ENCODE data around the gene GRIN2C.

Gene GRIN2C

DNA sequence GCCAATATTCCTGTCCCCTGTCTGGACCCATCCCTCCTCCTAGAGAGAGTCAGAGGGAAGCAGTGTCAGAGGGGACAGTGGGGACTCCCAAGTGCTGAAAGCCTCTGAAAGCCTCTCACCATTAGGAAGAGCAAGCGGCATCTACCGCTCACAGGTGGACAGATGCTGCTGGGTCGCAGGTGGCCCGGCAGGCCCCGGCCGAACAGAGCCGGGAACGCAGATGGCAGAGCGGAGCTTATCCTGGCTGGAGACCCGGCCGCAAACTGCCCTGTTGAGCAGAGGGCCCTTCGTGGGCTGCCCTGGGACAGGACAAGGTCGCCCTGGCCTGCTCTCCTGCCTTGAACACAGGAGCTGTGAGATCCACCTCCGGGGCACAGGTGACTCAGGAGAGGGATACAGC, 60.6 kb downstream of the GRIN2C start:
- peaks cover 24% of the 10 kb centered on the region for H3K36me3 ChIP-seq (ENCODE audit: control insufficient read depth, insufficient read depth, low read length)
- H3K9me3 ChIP-seq (ENCODE audit: control insufficient read depth, insufficient read depth, low read length), result no peaks in the 10 kb centered on the region
- no peaks in the 10 kb centered on the region for H3K4me1 ChIP-seq (ENCODE audit: control insufficient read depth, insufficient read depth, low read length)
- no peaks in the 10 kb centered on the region for H3K27me3 ChIP-seq (ENCODE audit: control insufficient read depth, insufficient read depth, low read length)
- no peak for DNase-seq (ENCODE audit: low read depth, low spot score)
- no peak overlapping the region for H3K27ac ChIP-seq (ENCODE audit: low read length)
- no peak overlapping the region for H3K4me3 ChIP-seq (ENCODE audit: low read length)
- no CpG with 5 or more reads among the region's 14 CpGs for WGBS (ENCODE audit: insufficient coverage, insufficient read length)

DNA sequence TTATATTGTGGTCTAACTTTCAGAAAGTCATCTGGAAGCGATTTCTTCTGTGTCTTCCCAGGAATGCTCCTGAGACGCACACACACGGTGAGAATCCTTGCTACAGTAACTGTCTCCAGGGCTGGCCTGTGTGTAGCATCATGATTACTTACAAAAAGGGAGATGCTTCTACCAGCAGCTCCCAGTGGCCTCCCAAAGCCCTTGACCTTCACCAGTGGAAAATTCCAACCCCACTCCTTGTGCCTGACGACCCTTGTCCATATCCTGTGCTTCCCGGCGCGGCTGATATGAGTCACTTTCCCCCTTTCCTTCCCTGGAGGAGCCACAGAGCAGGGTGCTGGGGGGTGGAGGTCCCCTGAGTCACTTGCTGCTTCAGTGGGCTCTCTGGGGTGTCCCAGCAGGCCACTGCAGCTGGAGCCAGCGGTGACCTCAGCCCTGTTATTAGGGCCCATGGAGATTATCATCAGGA, 61.4 kb downstream of the GRIN2C start:
- no peak for DNase-seq (ENCODE audit: low read depth, low spot score)
- Histone ChIP-seq H3K4me1 (ENCODE audit: control insufficient read depth, insufficient read depth, low read length) (no peaks in the 10 kb centered on the region), H3K9me3 (ENCODE audit: control insufficient read depth, insufficient read depth, low read length) (no peaks in the 10 kb centered on the region), H3K4me3 (ENCODE audit: low read length) (no peak overlapping the region), H3K36me3 (ENCODE audit: control insufficient read depth, insufficient read depth, low read length) (peaks cover 24% of the 10 kb centered on the region), H3K27me3 (ENCODE audit: control insufficient read depth, insufficient read depth, low read length) (no peaks in the 10 kb centered on the region), H3K27ac (ENCODE audit: low read length) (no peak overlapping the region)
- WGBS (ENCODE audit: insufficient coverage, insufficient read length), result no CpG with 5 or more reads among the region's 8 CpGs

- H3K9me3 ChIP-seq (ENCODE audit: control insufficient read depth, insufficient read depth, low read length), result no peaks in the 10 kb centered on the region
- H3K27ac ChIP-seq (ENCODE audit: low read length), result no peak overlapping the region
- no CpG with 5 or more reads among the region's 4 CpGs for WGBS (ENCODE audit: insufficient coverage, insufficient read length)
- DNase-seq (ENCODE audit: low read depth, low spot score), result no peak
- no peaks in the 10 kb centered on the region for H3K4me1 ChIP-seq (ENCODE audit: control insufficient read depth, insufficient read depth, low read length)
- H3K36me3 ChIP-seq (ENCODE audit: control insufficient read depth, insufficient read depth, low read length), result peaks cover 24% of the 10 kb centered on the region
- no peaks in the 10 kb centered on the region for H3K27me3 ChIP-seq (ENCODE audit: control insufficient read depth, insufficient read depth, low read length)
- H3K4me3 ChIP-seq (ENCODE audit: low read length), result no peak overlapping the region
Measured at GRCh38 chr17:74797824-74798223, 61.9 kb downstream of the GRIN2C start.

DNA sequence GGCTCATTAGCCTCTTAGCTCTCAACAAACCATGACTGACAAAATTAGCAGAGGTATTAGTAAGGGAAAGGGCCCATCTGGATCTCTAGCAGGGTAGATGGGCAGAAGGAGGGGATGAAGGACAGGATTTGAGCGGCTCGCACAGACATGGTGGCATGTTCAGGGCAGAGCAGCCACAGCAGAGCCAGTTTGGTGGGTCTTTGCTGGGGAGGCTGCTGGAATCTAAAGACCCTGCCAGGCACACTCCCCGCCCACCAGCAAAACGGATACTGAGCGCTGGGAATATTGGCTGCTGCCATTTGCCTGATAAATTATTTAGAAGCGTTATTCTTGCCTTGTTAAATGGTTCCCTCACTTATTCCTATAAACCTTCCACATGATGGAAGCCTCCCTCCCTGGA, 62.8 kb downstream of the GRIN2C start:
- Histone ChIP-seq H3K27ac (ENCODE audit: low read length) (no peak overlapping the region), H3K4me1 (ENCODE audit: control insufficient read depth, insufficient read depth, low read length) (no peaks in the 10 kb centered on the region), H3K9me3 (ENCODE audit: control insufficient read depth, insufficient read depth, low read length) (no peaks in the 10 kb centered on the region), H3K27me3 (ENCODE audit: control insufficient read depth, insufficient read depth, low read length) (no peaks in the 10 kb centered on the region), H3K4me3 (ENCODE audit: low read length) (no peak overlapping the region), H3K36me3 (ENCODE audit: control insufficient read depth, insufficient read depth, low read length) (peaks cover 27% of the 10 kb centered on the region)
- WGBS (ENCODE audit: insufficient coverage, insufficient read length), result no CpG with 5 or more reads among the region's 6 CpGs
- no peak for DNase-seq (ENCODE audit: low read depth, low spot score)

DNA sequence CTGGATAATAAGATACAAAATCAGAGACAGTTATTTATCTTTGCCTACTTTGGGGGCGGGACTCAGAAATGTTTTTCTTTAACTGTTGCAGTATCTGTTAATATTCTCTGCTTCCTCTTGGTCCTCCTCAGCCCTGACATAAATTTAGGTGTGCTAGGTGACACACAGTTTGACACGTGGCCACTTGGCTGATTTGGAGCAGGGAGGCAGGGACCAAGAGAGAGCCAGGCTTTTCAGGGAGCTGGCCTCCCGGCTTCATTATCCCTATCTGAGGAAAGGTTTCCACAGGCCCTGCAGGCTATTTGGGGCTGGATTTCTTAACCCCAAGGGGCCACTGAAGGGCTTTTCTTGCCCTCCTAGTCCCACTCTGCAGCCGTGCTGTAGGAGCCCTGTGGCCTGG, 63.5 kb downstream of the GRIN2C start:
- no CpG with 5 or more reads among the region's 4 CpGs for WGBS (ENCODE audit: insufficient coverage, insufficient read length)
- Histone ChIP-seq H3K4me1 (ENCODE audit: control insufficient read depth, insufficient read depth, low read length) (no peaks in the 10 kb centered on the region), H3K4me3 (ENCODE audit: low read length) (no peak overlapping the region), H3K36me3 (ENCODE audit: control insufficient read depth, insufficient read depth, low read length) (peaks cover 27% of the 10 kb centered on the region; the same call in 1 of the 2 replicates), H3K27ac (ENCODE audit: low read length) (no peak overlapping the region), H3K9me3 (ENCODE audit: control insufficient read depth, insufficient read depth, low read length) (no peaks in the 10 kb centered on the region), H3K27me3 (ENCODE audit: control insufficient read depth, insufficient read depth, low read length) (no peaks in the 10 kb centered on the region)
- no peak for DNase-seq (ENCODE audit: low read depth, low spot score)

GRCh38 chr17:74795327-74796020, 64.2 kb downstream of the GRIN2C start:
- no CpG with 5 or more reads among the region's 18 CpGs for WGBS (ENCODE audit: insufficient coverage, insufficient read length)
- Histone ChIP-seq H3K36me3 (ENCODE audit: control insufficient read depth, insufficient read depth, low read length) (peaks cover 27% of the 10 kb centered on the region; the same call in 1 of the 2 replicates), H3K27me3 (ENCODE audit: control insufficient read depth, insufficient read depth, low read length) (no peaks in the 10 kb centered on the region), H3K4me3 (ENCODE audit: low read length) (no peak overlapping the region), H3K4me1 (ENCODE audit: control insufficient read depth, insufficient read depth, low read length) (no peaks in the 10 kb centered on the region), H3K9me3 (ENCODE audit: control insufficient read depth, insufficient read depth, low read length) (no peaks in the 10 kb centered on the region), H3K27ac (ENCODE audit: low read length) (no peak overlapping the region)
- no peak for DNase-seq (ENCODE audit: low read depth, low spot score)

DNA sequence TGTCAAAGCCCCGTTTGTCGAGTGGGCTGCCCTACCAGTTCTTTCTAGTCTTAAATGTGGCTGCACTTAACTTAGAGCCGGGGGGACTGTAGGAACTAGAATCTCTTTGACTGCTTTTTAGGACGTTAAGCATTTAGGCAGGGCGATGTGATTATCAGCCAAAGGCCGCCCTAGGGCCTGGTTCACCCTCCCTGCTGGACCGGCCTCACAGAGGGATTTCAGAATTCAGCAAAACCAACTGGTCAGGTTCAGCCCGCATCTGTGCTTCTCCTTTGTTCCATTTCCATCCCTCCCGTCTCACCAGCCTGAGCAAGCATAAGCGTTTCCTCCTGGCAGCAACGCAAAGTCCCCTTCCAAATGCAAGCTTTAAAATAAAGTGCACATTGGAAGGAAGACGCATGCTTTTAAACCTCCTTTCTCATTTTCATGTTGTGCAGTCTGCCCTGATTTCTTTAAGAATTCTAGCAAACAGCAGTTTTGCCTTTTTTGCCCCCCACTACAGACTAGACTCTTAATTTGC, 67.0 kb downstream of the GRIN2C start:
- no peaks in the 10 kb centered on the region for H3K9me3 ChIP-seq (ENCODE audit: control insufficient read depth, insufficient read depth, low read length)
- peaks cover 24% of the 10 kb centered on the region; the same call in 1 of the 2 replicates for H3K36me3 ChIP-seq (ENCODE audit: control insufficient read depth, insufficient read depth, low read length)
- DNase-seq (ENCODE audit: low read depth, low spot score), result no peak
- WGBS (ENCODE audit: insufficient coverage, insufficient read length), result no CpG with 5 or more reads among the region's 12 CpGs
- no peak overlapping the region for H3K4me3 ChIP-seq (ENCODE audit: low read length)
- H3K4me1 ChIP-seq (ENCODE audit: control insufficient read depth, insufficient read depth, low read length), result peaks cover 2% of the 10 kb centered on the region; the same call in 1 of the 2 replicates
- no peak overlapping the region for H3K27ac ChIP-seq (ENCODE audit: low read length)
- H3K27me3 ChIP-seq (ENCODE audit: control insufficient read depth, insufficient read depth, low read length), result no peaks in the 10 kb centered on the region

Measured in iPS DF 6.9 (cell line).